ENCODE results near the gene NR3C1.

Gene NR3C1

GRCh38 chr5:143277536-143277935 lies 126.0 kb downstream of the NR3C1 start:
- Histone ChIP-seq H3K27me3 (ENCODE audit: insufficient read depth, low read length) (no peaks in the 10 kb centered on the region), H2AFZ (ENCODE audit: low read depth, low read length) (no peak overlapping the region), H3K9me3 (ENCODE audit: low read length) (no peaks in the 10 kb centered on the region), H3K4me3 (ENCODE audit: low read length) (no peak overlapping the region), H3K4me1 (ENCODE audit: insufficient read depth, low read length) (no peaks in the 10 kb centered on the region), H3K36me3 (ENCODE audit: insufficient read depth, low read length) (no peaks in the 10 kb centered on the region)

- H3K27me3 ChIP-seq (ENCODE audit: insufficient read depth, low read length): no peaks in the 10 kb centered on the region
- H2AFZ ChIP-seq (ENCODE audit: low read depth, low read length): no peak overlapping the region
- H3K9me3 ChIP-seq (ENCODE audit: low read length): no peaks in the 10 kb centered on the region
- no peaks in the 10 kb centered on the region for H3K36me3 ChIP-seq (ENCODE audit: insufficient read depth, low read length)
- no peaks in the 10 kb centered on the region for H3K4me1 ChIP-seq (ENCODE audit: insufficient read depth, low read length)
- H3K4me3 ChIP-seq (ENCODE audit: low read length): no peak overlapping the region
Observed at GRCh38 chr5:143275512-143276363, 127.7 kb downstream of the NR3C1 start.

GRCh38 chr5:143274952-143275351 lies 128.5 kb downstream of the NR3C1 start:
- Histone ChIP-seq H3K4me3 (ENCODE audit: low read length) (no peak overlapping the region), H3K27me3 (ENCODE audit: insufficient read depth, low read length) (no peaks in the 10 kb centered on the region), H3K36me3 (ENCODE audit: insufficient read depth, low read length) (no peaks in the 10 kb centered on the region), H2AFZ (ENCODE audit: low read depth, low read length) (no peak overlapping the region), H3K9me3 (ENCODE audit: low read length) (no peaks in the 10 kb centered on the region), H3K4me1 (ENCODE audit: insufficient read depth, low read length) (no peaks in the 10 kb centered on the region)

GRCh38 chr5:143271431-143271830 lies 132.1 kb downstream of the NR3C1 start:
- no peak overlapping the region for H3K4me3 ChIP-seq (ENCODE audit: low read length)
- H3K4me1 ChIP-seq (ENCODE audit: insufficient read depth, low read length): no peaks in the 10 kb centered on the region
- H3K36me3 ChIP-seq (ENCODE audit: insufficient read depth, low read length): no peaks in the 10 kb centered on the region
- no peaks in the 10 kb centered on the region for H3K27me3 ChIP-seq (ENCODE audit: insufficient read depth, low read length)
- no peaks in the 10 kb centered on the region for H3K9me3 ChIP-seq (ENCODE audit: low read length)
- no peak overlapping the region for H2AFZ ChIP-seq (ENCODE audit: low read depth, low read length)

- Histone ChIP-seq H3K36me3 (ENCODE audit: insufficient read depth, low read length) (no peaks in the 10 kb centered on the region), H3K9me3 (ENCODE audit: low read length) (no peaks in the 10 kb centered on the region), H3K4me1 (ENCODE audit: insufficient read depth, low read length) (no peaks in the 10 kb centered on the region), H3K4me3 (ENCODE audit: low read length) (no peak overlapping the region), H2AFZ (ENCODE audit: low read depth, low read length) (no peak overlapping the region), H3K27me3 (ENCODE audit: insufficient read depth, low read length) (no peaks in the 10 kb centered on the region)
Observed at GRCh38 chr5:143268388-143268787, 135.1 kb downstream of the NR3C1 start.

GRCh38 chr5:143267186-143267585 lies 136.3 kb downstream of the NR3C1 start:
- no peaks in the 10 kb centered on the region for H3K36me3 ChIP-seq (ENCODE audit: insufficient read depth, low read length)
- H3K4me3 ChIP-seq (ENCODE audit: low read length): no peak overlapping the region
- H3K4me1 ChIP-seq (ENCODE audit: insufficient read depth, low read length): no peaks in the 10 kb centered on the region
- H3K27me3 ChIP-seq (ENCODE audit: insufficient read depth, low read length): no peaks in the 10 kb centered on the region
- no peaks in the 10 kb centered on the region for H3K9me3 ChIP-seq (ENCODE audit: low read length)
- H2AFZ ChIP-seq (ENCODE audit: low read depth, low read length): no peak overlapping the region

- no peaks in the 10 kb centered on the region for H3K9me3 ChIP-seq (ENCODE audit: low read length)
- no peaks in the 10 kb centered on the region for H3K27me3 ChIP-seq (ENCODE audit: insufficient read depth, low read length)
- H3K4me3 ChIP-seq (ENCODE audit: low read length): no peak overlapping the region
Observed at GRCh38 chr5:143265995-143266394, 137.5 kb downstream of the NR3C1 start.

GRCh38 chr5:143263272-143263810 lies 140.1 kb downstream of the NR3C1 start:
- H3K4me1 ChIP-seq (ENCODE audit: insufficient read depth, low read length): no peaks in the 10 kb centered on the region
- no peak overlapping the region for H3K4me3 ChIP-seq (ENCODE audit: low read length)
- no peaks in the 10 kb centered on the region for H3K27me3 ChIP-seq (ENCODE audit: insufficient read depth, low read length)
- no peaks in the 10 kb centered on the region for H3K9me3 ChIP-seq (ENCODE audit: low read length)
- H2AFZ ChIP-seq (ENCODE audit: low read depth, low read length): no peak overlapping the region
- H3K36me3 ChIP-seq (ENCODE audit: insufficient read depth, low read length): no peaks in the 10 kb centered on the region

More at GRCh38 chr5:143265995-143266394, 137.5 kb downstream of the NR3C1 start:
- Histone ChIP-seq H3K36me3 (ENCODE audit: insufficient read depth, low read length) (no peaks in the 10 kb centered on the region), H3K4me1 (ENCODE audit: insufficient read depth, low read length) (no peaks in the 10 kb centered on the region), H2AFZ (ENCODE audit: low read depth, low read length) (no peak overlapping the region)

GRCh38 chr5:143262393-143263174 lies 140.9 kb downstream of the NR3C1 start:
- H3K36me3 ChIP-seq (ENCODE audit: insufficient read depth, low read length): no peaks in the 10 kb centered on the region
- H3K4me1 ChIP-seq (ENCODE audit: insufficient read depth, low read length): no peaks in the 10 kb centered on the region
- H3K9me3 ChIP-seq (ENCODE audit: low read length): no peaks in the 10 kb centered on the region
- H3K27me3 ChIP-seq (ENCODE audit: insufficient read depth, low read length): no peaks in the 10 kb centered on the region
- no peak overlapping the region for H2AFZ ChIP-seq (ENCODE audit: low read depth, low read length)
- no peak overlapping the region for H3K4me3 ChIP-seq (ENCODE audit: low read length)

- no peak overlapping the region for H3K4me3 ChIP-seq (ENCODE audit: low read length)
- no peaks in the 10 kb centered on the region for H3K4me1 ChIP-seq (ENCODE audit: insufficient read depth, low read length)
- no peak overlapping the region for H2AFZ ChIP-seq (ENCODE audit: low read depth, low read length)
- no peaks in the 10 kb centered on the region for H3K27me3 ChIP-seq (ENCODE audit: insufficient read depth, low read length)
- H3K36me3 ChIP-seq (ENCODE audit: insufficient read depth, low read length): no peaks in the 10 kb centered on the region
- H3K9me3 ChIP-seq (ENCODE audit: low read length): no peaks in the 10 kb centered on the region
Observed at GRCh38 chr5:143261748-143262392, 141.6 kb downstream of the NR3C1 start.

GRCh38 chr5:143259254-143259605 lies 144.3 kb downstream of the NR3C1 start:
- Histone ChIP-seq H3K36me3 (ENCODE audit: insufficient read depth, low read length) (no peaks in the 10 kb centered on the region), H3K27me3 (ENCODE audit: insufficient read depth, low read length) (no peaks in the 10 kb centered on the region)

GRCh38 chr5:143258559-143259253 lies 144.8 kb downstream of the NR3C1 start:
- H3K9me3 ChIP-seq (ENCODE audit: low read length): no peaks in the 10 kb centered on the region
- no peak overlapping the region for H2AFZ ChIP-seq (ENCODE audit: low read depth, low read length)
- H3K27me3 ChIP-seq (ENCODE audit: insufficient read depth, low read length): no peaks in the 10 kb centered on the region
- no peaks in the 10 kb centered on the region for H3K36me3 ChIP-seq (ENCODE audit: insufficient read depth, low read length)
- H3K4me1 ChIP-seq (ENCODE audit: insufficient read depth, low read length): no peaks in the 10 kb centered on the region
- no peak overlapping the region for H3K4me3 ChIP-seq (ENCODE audit: low read length)

More at GRCh38 chr5:143259254-143259605, 144.3 kb downstream of the NR3C1 start:
- Histone ChIP-seq H3K4me1 (ENCODE audit: insufficient read depth, low read length) (no peaks in the 10 kb centered on the region), H2AFZ (ENCODE audit: low read depth, low read length) (no peak overlapping the region), H3K9me3 (ENCODE audit: low read length) (no peaks in the 10 kb centered on the region), H3K4me3 (ENCODE audit: low read length) (no peak overlapping the region)

All from neuron (in vitro differentiated cells).